ENCODE measurements around the gene COG8. TPM values are rescaled to one million over a fixed set of nuclear protein-coding genes. Genes with fewer than 3 reads are reported as not detected.

COG8 gene
- polyA plus RNA-seq, 3 donors: 11.9 to 24.1 (median 21.6) TPM

DNA sequence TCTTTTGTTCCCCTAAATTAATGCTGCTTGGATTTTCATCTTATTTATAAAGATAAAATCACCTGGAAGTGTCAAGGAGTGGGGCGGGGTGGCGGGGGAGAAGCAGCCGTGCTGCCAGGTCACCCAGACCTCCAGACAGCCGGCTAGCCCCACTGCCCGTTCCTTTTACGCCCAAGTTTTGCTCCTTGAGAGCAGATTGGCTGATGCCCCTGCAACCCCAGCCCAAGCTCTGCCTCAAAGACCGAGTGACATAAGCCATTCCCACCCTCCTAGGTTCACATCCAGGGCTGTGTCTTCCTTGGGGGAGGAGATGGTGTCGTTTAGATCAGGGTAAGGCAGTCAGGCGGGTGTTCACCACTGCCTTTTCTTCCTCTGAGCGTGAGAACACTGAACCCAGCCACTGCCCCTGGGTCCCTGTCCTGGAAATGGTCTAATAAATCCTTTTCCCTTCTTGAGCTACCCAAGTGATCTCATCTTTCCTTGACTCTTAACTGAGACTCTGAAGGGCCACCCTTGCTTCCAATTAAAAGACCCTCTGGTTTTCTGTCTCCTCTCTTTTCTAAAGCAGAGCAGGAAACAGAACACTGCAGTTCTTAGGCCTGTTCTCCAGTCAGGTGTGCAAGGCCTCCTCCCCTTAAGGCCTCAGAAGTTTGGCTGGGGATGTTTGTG, 14.6 kb downstream of the COG8 start:
- no peak for DNase-seq
- H3K9ac ChIP-seq (ENCODE audit: insufficient read depth, low read length, poor library complexity, severe bottlenecking): no peak overlapping the region
- peaks cover 84% of the 10 kb centered on the region for H4K20me1 ChIP-seq (ENCODE audit: insufficient read depth, low read length)
- peaks cover 64 to 82% of the 10 kb centered on the region in 2 donors for H3K36me3 ChIP-seq (replicated peaks in 1 of 2; ENCODE audit: control insufficient read depth in 1 of 2, insufficient read depth in 2 of 2, low read length in 2 of 2)
- no peak overlapping the region for H3K4me3 ChIP-seq (replicated peaks in 1 of 3; ENCODE audit: low read depth in 2 of 3, low read length in 3 of 3)
- no peaks in the 10 kb centered on the region for H3K9me3 Mint-ChIP-seq
- peak overlapping the region in 3 of 7 donors; percentile 9 to 43 (median 33) for H3K27ac Mint-ChIP-seq
- H3K27me3 Mint-ChIP-seq (ENCODE audit: low read depth in 3 of 3): peaks cover 0 to 1% (median 1%) of the 10 kb centered on the region in 3 donors
- intact Hi-C loops (cut with micrococcal nuclease): no loop called here
- no peak overlapping the region for H3K4me2 ChIP-seq (replicated peaks; ENCODE audit: extremely low read depth, low read length, poor library complexity, severe bottlenecking)
- H3K9me3 ChIP-seq (replicated peaks in 1 of 2; ENCODE audit: control insufficient read depth in 1 of 2, insufficient read depth in 1 of 2, low read length in 2 of 2): no peaks in the 10 kb centered on the region
- TF ChIP-seq, protein P1, sequence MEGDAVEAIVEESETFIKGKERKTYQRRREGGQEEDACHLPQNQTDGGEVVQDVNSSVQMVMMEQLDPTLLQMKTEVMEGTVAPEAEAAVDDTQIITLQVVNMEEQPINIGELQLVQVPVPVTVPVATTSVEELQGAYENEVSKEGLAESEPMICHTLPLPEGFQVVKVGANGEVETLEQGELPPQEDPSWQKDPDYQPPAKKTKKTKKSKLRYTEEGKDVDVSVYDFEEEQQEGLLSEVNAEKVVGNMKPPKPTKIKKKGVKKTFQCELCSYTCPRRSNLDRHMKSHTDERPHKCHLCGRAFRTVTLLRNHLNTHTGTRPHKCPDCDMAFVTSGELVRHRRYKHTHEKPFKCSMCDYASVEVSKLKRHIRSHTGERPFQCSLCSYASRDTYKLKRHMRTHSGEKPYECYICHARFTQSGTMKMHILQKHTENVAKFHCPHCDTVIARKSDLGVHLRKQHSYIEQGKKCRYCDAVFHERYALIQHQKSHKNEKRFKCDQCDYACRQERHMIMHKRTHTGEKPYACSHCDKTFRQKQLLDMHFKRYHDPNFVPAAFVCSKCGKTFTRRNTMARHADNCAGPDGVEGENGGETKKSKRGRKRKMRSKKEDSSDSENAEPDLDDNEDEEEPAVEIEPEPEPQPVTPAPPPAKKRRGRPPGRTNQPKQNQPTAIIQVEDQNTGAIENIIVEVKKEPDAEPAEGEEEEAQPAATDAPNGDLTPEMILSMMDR (IDR thresholded peaks at IDR 0.05): no peak
- H3K79me2 ChIP-seq (ENCODE audit: insufficient read depth, low read length): peaks cover 69% of the 10 kb centered on the region
- peaks cover 61 to 85% of the 10 kb centered on the region in 2 donors for H3K36me3 Mint-ChIP-seq
- H3K4me1 Mint-ChIP-seq: peaks cover 29% of the 10 kb centered on the region
- H3K4me3 Mint-ChIP-seq: no peak overlapping the region
- no peak overlapping the region for H2AFZ ChIP-seq (ENCODE audit: insufficient read depth, low read depth, low read length, poor library complexity, severe bottlenecking)
- H3K27ac ChIP-seq (ENCODE audit: low read depth in 1 of 2, low read length in 2 of 2): peak overlapping the region in 1 of 2 donors; percentile 26
- no peaks in the 10 kb centered on the region for H3K27me3 ChIP-seq (ENCODE audit: control insufficient read depth in 2 of 2, insufficient read depth in 2 of 2, low read length in 2 of 2)
- 81% methylated on average over 3 of the region's 10 CpGs for WGBS (ENCODE audit: insufficient coverage)
- H3K4me1 ChIP-seq (ENCODE audit: control insufficient read depth in 1 of 2, insufficient read depth in 2 of 2, low read length in 2 of 2): peaks cover 7 to 16% of the 10 kb centered on the region in 2 donors

DNA sequence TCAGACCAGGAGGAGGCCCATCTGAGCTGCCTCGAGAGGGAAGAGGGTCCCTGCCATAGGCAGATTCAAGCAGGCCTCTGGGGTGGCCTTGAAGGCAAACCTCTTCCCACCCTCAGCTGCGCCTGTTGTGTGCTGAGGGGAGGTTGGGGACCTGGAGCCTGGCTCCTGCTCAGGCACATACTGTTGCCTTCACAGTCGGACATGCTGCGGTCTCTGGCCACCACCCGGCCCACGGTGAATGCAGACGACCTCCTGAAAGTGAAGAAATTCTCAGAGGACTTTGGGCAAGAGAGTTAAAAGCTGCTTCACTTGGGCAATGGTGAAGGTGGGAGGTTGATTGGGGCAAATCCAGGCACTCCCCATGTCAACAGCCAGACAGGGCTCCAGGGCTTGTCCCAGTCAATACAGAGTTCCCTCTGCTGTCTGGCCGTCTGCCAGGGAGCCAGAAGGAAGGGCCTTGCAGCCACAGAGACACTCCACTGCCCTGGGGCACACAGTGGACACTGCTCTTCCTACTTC, 15.3 kb downstream of the COG8 start:
- TF ChIP-seq, protein P1 (IDR thresholded peaks at IDR 0.05): no peak
- intact Hi-C loops (cut with micrococcal nuclease): no loop called here
- H3K9me3 Mint-ChIP-seq: no peaks in the 10 kb centered on the region
- 80% methylated on average over 3 of the region's 8 CpGs for WGBS (ENCODE audit: insufficient coverage)
- H3K27ac Mint-ChIP-seq: peak overlapping the region in 2 of 7 donors; percentile 4 to 33
- Histone ChIP-seq H3K79me2 (ENCODE audit: insufficient read depth, low read length) (peaks cover 68% of the 10 kb centered on the region), H3K9ac (ENCODE audit: insufficient read depth, low read length, poor library complexity, severe bottlenecking) (no peak overlapping the region), H3K27ac (ENCODE audit: low read depth in 1 of 2, low read length in 2 of 2) (peak overlapping the region in 1 of 2 donors; percentile 26), H3K9me3 (replicated peaks in 1 of 2; ENCODE audit: control insufficient read depth in 1 of 2, insufficient read depth in 1 of 2, low read length in 2 of 2) (no peaks in the 10 kb centered on the region), H3K4me2 (replicated peaks; ENCODE audit: extremely low read depth, low read length, poor library complexity, severe bottlenecking) (no peak overlapping the region), H3K4me3 (replicated peaks in 1 of 3; ENCODE audit: low read depth in 2 of 3, low read length in 3 of 3) (no peak overlapping the region), H2AFZ (ENCODE audit: insufficient read depth, low read depth, low read length, poor library complexity, severe bottlenecking) (no peak overlapping the region), H3K4me1 (ENCODE audit: control insufficient read depth in 1 of 2, insufficient read depth in 2 of 2, low read length in 2 of 2) (peaks cover under 1 to 10% of the 10 kb centered on the region in 2 donors), H3K27me3 (ENCODE audit: control insufficient read depth in 2 of 2, insufficient read depth in 2 of 2, low read length in 2 of 2) (no peaks in the 10 kb centered on the region), H4K20me1 (ENCODE audit: insufficient read depth, low read length) (peaks cover 83% of the 10 kb centered on the region), H3K36me3 (replicated peaks in 1 of 2; ENCODE audit: control insufficient read depth in 1 of 2, insufficient read depth in 2 of 2, low read length in 2 of 2) (peaks cover 70 to 89% of the 10 kb centered on the region in 2 donors)
- peaks cover 23% of the 10 kb centered on the region for H3K4me1 Mint-ChIP-seq
- H3K4me3 Mint-ChIP-seq: no peak overlapping the region
- H3K27me3 Mint-ChIP-seq (ENCODE audit: low read depth in 3 of 3): peaks cover 0 to 1% (median 1%) of the 10 kb centered on the region in 3 donors
- DNase-seq: no peak
- peaks cover 67 to 92% of the 10 kb centered on the region in 2 donors for H3K36me3 Mint-ChIP-seq
